KOPT-K1 (cell line): ENCODE measurements around the gene EPAS1.

Experiments used
- H3K27ac ChIP-seq: fragments of 200-600 bp; sonication (generic); 2 replicates; pipeline ENCODE4 v1.5.1; 2016; ENCODE audit warnings: antibody characterized with exemption, mild to moderate bottlenecking, low read depth, low read length; ENCODE audit not compliant: poor library complexity, severe bottlenecking
- H3K36me3 ChIP-seq: fragments of 200-600 bp; sonication (generic); 2 replicates; pipeline ENCODE4 v1.5.1; 2017; ENCODE audit warnings: antibody characterized with exemption, mild to moderate bottlenecking, low read length, moderate library complexity; ENCODE audit not compliant: insufficient read depth
- H3K9me3 ChIP-seq: fragments of 200-600 bp; sonication (generic); 2 replicates; pipeline ENCODE4 v1.5.1; 2017; ENCODE audit warnings: antibody characterized with exemption, low read length, mild to moderate bottlenecking; ENCODE audit not compliant: insufficient read depth, poor library complexity, severe bottlenecking

EPAS1 gene

GRCh38 chr2:46266134-46266533 is 31.1 kb upstream of the EPAS1 start:
- Histone ChIP-seq H3K9me3 (no peaks in the 10 kb centered on the region), H3K36me3 (no peaks in the 10 kb centered on the region), H3K27ac (no peak overlapping the region)

- peak overlapping the region; percentile 24 for H3K27ac ChIP-seq
Observed at GRCh38 chr2:46267616-46268015, 29.6 kb upstream of the EPAS1 start.

GRCh38 chr2:46268196-46268595 is 29.0 kb upstream of the EPAS1 start:
- no peaks in the 10 kb centered on the region for H3K9me3 ChIP-seq
- peak overlapping the region; percentile 24 for H3K27ac ChIP-seq

More at GRCh38 chr2:46267616-46268015, 29.6 kb upstream of the EPAS1 start:
- no peaks in the 10 kb centered on the region for H3K36me3 ChIP-seq
- no peaks in the 10 kb centered on the region for H3K9me3 ChIP-seq

GRCh38 chr2:46269001-46269400 is 28.2 kb upstream of the EPAS1 start:
- H3K27ac ChIP-seq: peak overlapping the region; percentile 24
- no peaks in the 10 kb centered on the region for H3K9me3 ChIP-seq
- H3K36me3 ChIP-seq: no peaks in the 10 kb centered on the region

More at GRCh38 chr2:46268196-46268595, 29.0 kb upstream of the EPAS1 start:
- no peaks in the 10 kb centered on the region for H3K36me3 ChIP-seq

GRCh38 chr2:46269544-46270273 is 27.5 kb upstream of the EPAS1 start:
- peak overlapping the region; percentile 23 for H3K27ac ChIP-seq

GRCh38 chr2:46270384-46270783 is 26.8 kb upstream of the EPAS1 start:
- no peaks in the 10 kb centered on the region for H3K36me3 ChIP-seq
- no peaks in the 10 kb centered on the region for H3K9me3 ChIP-seq
- H3K27ac ChIP-seq: no peak overlapping the region

More at GRCh38 chr2:46269544-46270273, 27.5 kb upstream of the EPAS1 start:
- H3K36me3 ChIP-seq: no peaks in the 10 kb centered on the region
- no peaks in the 10 kb centered on the region for H3K9me3 ChIP-seq

- Histone ChIP-seq H3K27ac (no peak overlapping the region), H3K9me3 (no peaks in the 10 kb centered on the region)
Observed at GRCh38 chr2:46273225-46273863, 23.9 kb upstream of the EPAS1 start.

GRCh38 chr2:46273919-46274318 is 23.3 kb upstream of the EPAS1 start:
- no peak overlapping the region for H3K27ac ChIP-seq
- H3K9me3 ChIP-seq: no peaks in the 10 kb centered on the region
- no peaks in the 10 kb centered on the region for H3K36me3 ChIP-seq

More at GRCh38 chr2:46273225-46273863, 23.9 kb upstream of the EPAS1 start:
- no peaks in the 10 kb centered on the region for H3K36me3 ChIP-seq

GRCh38 chr2:46274586-46274985 is 22.6 kb upstream of the EPAS1 start:
- Histone ChIP-seq H3K36me3 (no peaks in the 10 kb centered on the region), H3K9me3 (no peaks in the 10 kb centered on the region), H3K27ac (no peak overlapping the region)

GRCh38 chr2:46275995-46276394 is 21.2 kb upstream of the EPAS1 start:
- H3K9me3 ChIP-seq: no peaks in the 10 kb centered on the region
- no peaks in the 10 kb centered on the region for H3K36me3 ChIP-seq
- H3K27ac ChIP-seq: peak overlapping the region; percentile 86

GRCh38 chr2:46276642-46277041 is 20.6 kb upstream of the EPAS1 start:
- H3K27ac ChIP-seq: peak overlapping the region; percentile 86
- no peaks in the 10 kb centered on the region for H3K9me3 ChIP-seq
- no peaks in the 10 kb centered on the region for H3K36me3 ChIP-seq

GRCh38 chr2:46277431-46278190 is 19.6 kb upstream of the EPAS1 start:
- Histone ChIP-seq H3K36me3 (no peaks in the 10 kb centered on the region), H3K27ac (peak overlapping the region; percentile 86), H3K9me3 (no peaks in the 10 kb centered on the region)

GRCh38 chr2:46278952-46279351 is 18.3 kb upstream of the EPAS1 start:
- no peak overlapping the region for H3K27ac ChIP-seq
- H3K36me3 ChIP-seq: no peaks in the 10 kb centered on the region
- no peaks in the 10 kb centered on the region for H3K9me3 ChIP-seq

- Histone ChIP-seq H3K36me3 (no peaks in the 10 kb centered on the region), H3K27ac (no peak overlapping the region), H3K9me3 (no peaks in the 10 kb centered on the region)
Observed at GRCh38 chr2:46281939-46282338, 15.3 kb upstream of the EPAS1 start.

- Histone ChIP-seq H3K27ac (no peak overlapping the region), H3K36me3 (no peaks in the 10 kb centered on the region), H3K9me3 (no peaks in the 10 kb centered on the region)
Observed at GRCh38 chr2:46283693-46284092, 13.5 kb upstream of the EPAS1 start.
